Nephron (organoid): Measurements from ENCODE around the gene NLRX1.

Experiments used
- H3K27ac Mint-ChIP-seq, 3 experiments: 2 replicates each; pipeline ENCODE4 v1.8.0; 2020; ENCODE audit warnings: mixed read lengths in 3 of 3, mild to moderate bottlenecking in 2 of 3, moderate library complexity in 1 of 3
- H3K27me3 Mint-ChIP-seq: 2 replicates; pipeline ENCODE4 v1.8.0; 2021; ENCODE audit warnings: low read depth, mild to moderate bottlenecking, moderate library complexity, mixed read lengths
- H3K36me3 Mint-ChIP-seq: 2 replicates; pipeline ENCODE4 v1.8.0; 2020; ENCODE audit warnings: low read depth, mixed read lengths
- H3K4me1 Mint-ChIP-seq: 2 replicates; pipeline ENCODE4 v1.8.0; 2020; ENCODE audit warnings: mixed read lengths
- H3K4me3 Mint-ChIP-seq, 3 experiments: 2 replicates each; pipeline ENCODE4 v1.8.0; 2020; ENCODE audit warnings: mild to moderate bottlenecking in 3 of 3, mixed read lengths in 3 of 3, moderate library complexity in 2 of 3
- H3K9me3 Mint-ChIP-seq: 2 replicates; pipeline ENCODE4 v1.8.0; 2020; ENCODE audit warnings: mixed read lengths
- TF ChIP-seq, protein P1 (sequence below), 3 experiments: fragments of 200-600 bp; sonication (generic); IDR thresholded peaks; one replicate each; pipeline ENCODE4 v1.5.0; 2021; ENCODE audit warnings: antibody characterized with exemption in 3 of 3; ENCODE audit not compliant: unreplicated experiment in 3 of 3

Gene NLRX1

DNA sequence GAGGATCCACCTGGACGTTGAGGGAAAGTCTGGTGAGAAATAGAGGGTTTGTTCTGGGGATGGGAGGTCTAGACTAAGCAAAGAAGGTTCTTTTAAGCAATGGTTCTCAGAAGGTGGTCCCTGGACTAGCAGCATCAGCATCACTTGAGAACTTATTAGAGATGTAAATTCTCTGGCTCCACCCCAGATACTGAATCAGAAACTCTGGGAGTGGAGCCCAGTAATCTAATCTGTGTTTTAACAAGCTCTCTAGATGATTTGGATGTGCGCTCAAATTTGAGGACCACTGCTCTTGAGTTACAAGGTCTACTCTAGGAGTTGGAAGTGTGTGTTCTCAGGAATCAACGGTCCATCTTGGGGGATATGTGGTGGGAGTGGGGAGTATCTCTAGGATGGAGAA, 23.0 kb upstream of the NLRX1 start:
- Mint-ChIP-seq H3K27ac (no peak overlapping the region), H3K27me3 (peaks cover 46% of the 10 kb centered on the region), H3K36me3 (no peaks in the 10 kb centered on the region), H3K4me1 (peaks cover 10% of the 10 kb centered on the region), H3K9me3 (no peaks in the 10 kb centered on the region), H3K4me3 (peak overlapping the region in 2 of 3 experiments; percentile 15 to 22)
- TF ChIP-seq, protein P1, sequence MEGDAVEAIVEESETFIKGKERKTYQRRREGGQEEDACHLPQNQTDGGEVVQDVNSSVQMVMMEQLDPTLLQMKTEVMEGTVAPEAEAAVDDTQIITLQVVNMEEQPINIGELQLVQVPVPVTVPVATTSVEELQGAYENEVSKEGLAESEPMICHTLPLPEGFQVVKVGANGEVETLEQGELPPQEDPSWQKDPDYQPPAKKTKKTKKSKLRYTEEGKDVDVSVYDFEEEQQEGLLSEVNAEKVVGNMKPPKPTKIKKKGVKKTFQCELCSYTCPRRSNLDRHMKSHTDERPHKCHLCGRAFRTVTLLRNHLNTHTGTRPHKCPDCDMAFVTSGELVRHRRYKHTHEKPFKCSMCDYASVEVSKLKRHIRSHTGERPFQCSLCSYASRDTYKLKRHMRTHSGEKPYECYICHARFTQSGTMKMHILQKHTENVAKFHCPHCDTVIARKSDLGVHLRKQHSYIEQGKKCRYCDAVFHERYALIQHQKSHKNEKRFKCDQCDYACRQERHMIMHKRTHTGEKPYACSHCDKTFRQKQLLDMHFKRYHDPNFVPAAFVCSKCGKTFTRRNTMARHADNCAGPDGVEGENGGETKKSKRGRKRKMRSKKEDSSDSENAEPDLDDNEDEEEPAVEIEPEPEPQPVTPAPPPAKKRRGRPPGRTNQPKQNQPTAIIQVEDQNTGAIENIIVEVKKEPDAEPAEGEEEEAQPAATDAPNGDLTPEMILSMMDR (IDR thresholded peaks at IDR 0.05; ENCODE audit: unreplicated experiment in 3 of 3) = no peak

DNA sequence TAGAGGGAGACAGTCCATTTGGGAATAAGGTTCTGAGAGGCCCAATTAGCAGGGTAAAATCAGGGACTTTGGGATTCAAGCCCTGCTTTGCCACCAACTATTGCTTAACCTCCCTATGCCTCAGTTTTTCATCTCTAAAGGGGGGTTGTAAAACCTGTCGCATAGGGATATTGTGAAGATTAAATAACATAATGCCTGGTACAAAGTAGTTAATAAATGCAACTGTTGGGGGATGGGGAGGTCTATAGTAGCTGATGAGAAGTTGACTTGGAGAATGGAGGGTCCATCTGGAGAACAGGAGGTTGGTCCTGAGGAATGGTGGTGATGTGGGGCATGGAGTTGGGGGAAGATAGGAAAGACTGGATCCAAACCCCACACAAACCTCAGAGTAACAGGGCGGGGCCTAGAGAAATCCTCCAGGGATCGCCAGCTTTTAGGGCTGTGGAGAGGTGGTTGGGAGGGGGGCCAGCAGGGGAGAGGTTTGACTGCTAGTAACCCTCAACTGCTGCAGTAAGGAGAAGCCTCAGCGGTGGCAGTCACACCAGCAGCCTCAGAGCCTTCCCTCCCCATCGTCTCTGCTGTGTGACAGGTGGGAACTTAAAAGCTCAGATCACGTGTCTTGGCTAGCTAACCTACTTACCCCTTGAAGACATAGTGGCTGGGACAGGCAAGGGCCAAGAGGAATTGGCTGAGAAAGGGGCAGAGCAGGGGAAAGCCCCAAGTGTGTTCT, 20.8 kb upstream of the NLRX1 start:
- TF ChIP-seq, protein P1 (IDR thresholded peaks at IDR 0.05; ENCODE audit: unreplicated experiment in 3 of 3) = no peak

DNA sequence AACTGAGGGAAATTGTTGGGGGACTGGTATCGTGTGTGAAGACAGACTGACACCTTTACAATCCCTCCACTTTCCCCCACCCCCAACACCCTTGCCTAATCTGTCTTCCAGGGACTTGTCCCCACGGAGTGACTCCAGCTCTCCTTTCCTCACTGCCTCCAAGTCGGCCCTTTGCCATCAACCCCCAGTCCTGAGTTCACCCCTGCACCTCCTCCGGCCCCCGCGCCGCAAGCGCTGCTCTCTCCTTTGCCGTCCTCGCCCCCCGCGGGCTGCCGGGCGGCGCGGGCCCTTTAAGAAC, 19.9 kb upstream of the NLRX1 start:
- no peaks in the 10 kb centered on the region for H3K9me3 Mint-ChIP-seq
- peaks cover 10% of the 10 kb centered on the region for H3K4me1 Mint-ChIP-seq
- no peak overlapping the region for H3K27ac Mint-ChIP-seq
- H3K36me3 Mint-ChIP-seq = no peaks in the 10 kb centered on the region
- peaks cover 63% of the 10 kb centered on the region for H3K27me3 Mint-ChIP-seq
- TF ChIP-seq, protein P1 (IDR thresholded peaks at IDR 0.05; ENCODE audit: unreplicated experiment in 3 of 3) = no peak
- H3K4me3 Mint-ChIP-seq = peak overlapping the region; percentile 68 to 86 (median 76)

More for the DNA sequence above, 20.8 kb upstream of the NLRX1 start:
- Mint-ChIP-seq H3K27ac (no peak overlapping the region), H3K4me3 (peak overlapping the region; percentile 68 to 86 (median 76)), H3K4me1 (peaks cover 10% of the 10 kb centered on the region), H3K27me3 (peaks cover 62% of the 10 kb centered on the region), H3K36me3 (no peaks in the 10 kb centered on the region), H3K9me3 (no peaks in the 10 kb centered on the region)

DNA sequence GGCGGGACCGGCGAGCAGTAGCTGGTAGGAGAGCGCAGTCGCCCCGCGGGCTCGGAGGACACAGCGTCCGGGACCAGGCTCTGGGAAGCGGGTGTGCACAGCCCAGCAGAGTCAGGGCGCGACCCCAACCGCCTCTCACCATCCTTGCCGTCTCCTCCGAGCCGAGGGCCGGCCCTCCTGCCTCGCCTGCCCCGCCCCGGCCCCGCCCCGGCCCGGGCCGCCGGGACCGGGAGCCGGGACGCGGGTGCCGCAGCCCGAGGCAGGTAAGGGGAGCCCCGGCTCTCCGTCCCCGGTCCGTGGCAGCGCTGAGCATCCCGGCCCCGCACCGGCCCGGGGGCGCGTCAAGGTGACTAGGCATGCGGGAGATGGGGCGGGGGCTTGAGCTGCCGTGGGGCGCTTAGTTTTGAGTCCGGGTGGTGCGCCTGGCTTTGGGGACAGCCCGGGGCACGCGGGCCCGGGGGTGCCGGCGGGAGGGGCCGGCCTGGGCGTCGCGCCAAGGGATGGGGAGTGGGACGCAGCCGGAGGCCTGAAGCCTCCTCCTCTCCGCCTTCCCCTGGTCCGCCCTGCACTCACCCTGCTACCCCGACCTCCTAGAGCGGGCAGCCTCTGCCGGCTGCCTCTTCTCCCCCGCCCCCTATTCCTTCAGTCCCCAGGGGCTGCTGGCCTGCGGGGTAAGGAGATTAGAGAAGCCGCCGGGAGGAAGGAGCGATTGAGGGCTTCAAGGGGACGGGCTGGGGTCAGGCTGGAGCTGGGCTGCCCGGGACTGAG, 19.3 kb upstream of the NLRX1 start, which contains the start of gene ABCG4:
Gene ABCG4 (plus strand): TSS at position 35 of the 768 bp plus-strand sequence. CDS start 914 bp downstream, outside the sequence.
- no peak within 1 kb of the TSS for H3K27ac Mint-ChIP-seq
- TF ChIP-seq, protein P1 (IDR thresholded peaks at IDR 0.05; ENCODE audit: unreplicated experiment in 3 of 3) = no peak
- H3K27me3 Mint-ChIP-seq = peaks cover 69% of the 10 kb centered on the region
- peak within 1 kb of the TSS; percentile 75 to 86 (median 84) for H3K4me3 Mint-ChIP-seq
- no peaks in the 10 kb centered on the region for H3K9me3 Mint-ChIP-seq
- peaks cover 10% of the 10 kb centered on the region for H3K4me1 Mint-ChIP-seq
- no peaks in the 10 kb centered on the region for H3K36me3 Mint-ChIP-seq

DNA sequence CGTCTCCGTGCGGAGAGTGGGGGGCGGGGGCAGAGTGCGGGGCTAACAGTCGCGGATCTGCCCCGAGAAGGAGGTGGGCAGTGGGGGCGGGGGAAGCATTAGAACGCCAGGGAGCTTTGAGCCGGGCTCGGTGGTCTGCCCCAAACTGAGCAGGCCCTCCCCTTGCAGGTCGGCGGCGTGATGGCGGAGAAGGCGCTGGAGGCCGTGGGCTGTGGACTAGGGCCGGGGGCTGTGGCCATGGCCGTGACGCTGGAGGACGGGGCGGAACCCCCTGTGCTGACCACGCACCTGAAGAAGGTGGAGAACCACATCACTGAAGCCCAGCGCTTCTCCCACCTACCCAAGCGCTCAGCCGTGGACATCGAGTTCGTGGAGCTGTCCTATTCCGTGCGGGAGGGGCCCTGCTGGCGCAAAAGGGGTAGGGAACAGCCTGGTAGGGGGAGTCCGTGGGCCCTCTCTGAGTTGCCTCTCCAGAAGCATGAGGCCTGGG, 18.7 kb upstream of the NLRX1 start:
- Mint-ChIP-seq H3K9me3 (no peaks in the 10 kb centered on the region), H3K36me3 (no peaks in the 10 kb centered on the region), H3K4me3 (peak overlapping the region; percentile 75 to 84 (median 78)), H3K27me3 (peaks cover 68% of the 10 kb centered on the region), H3K27ac (no peak overlapping the region), H3K4me1 (peaks cover 10% of the 10 kb centered on the region)
- TF ChIP-seq, protein P1 (IDR thresholded peaks at IDR 0.05; ENCODE audit: unreplicated experiment in 3 of 3) = no peak
